ENCODE data around the gene GPATCH4.
A peak's percentile ranks its signal among the peaks of the same experiment; 100 is the strongest.
"Not testable (repeated sequence)": the region's sequence is repeated elsewhere in the genome, so short reads cannot be mapped to it uniquely, and the experiment has no call there.

GPATCH4 gene

GRCh38 chr1:156608981-156609380, 7.7 kb upstream of the GPATCH4 start (continued):
- TF ChIP-seq, protein P1, sequence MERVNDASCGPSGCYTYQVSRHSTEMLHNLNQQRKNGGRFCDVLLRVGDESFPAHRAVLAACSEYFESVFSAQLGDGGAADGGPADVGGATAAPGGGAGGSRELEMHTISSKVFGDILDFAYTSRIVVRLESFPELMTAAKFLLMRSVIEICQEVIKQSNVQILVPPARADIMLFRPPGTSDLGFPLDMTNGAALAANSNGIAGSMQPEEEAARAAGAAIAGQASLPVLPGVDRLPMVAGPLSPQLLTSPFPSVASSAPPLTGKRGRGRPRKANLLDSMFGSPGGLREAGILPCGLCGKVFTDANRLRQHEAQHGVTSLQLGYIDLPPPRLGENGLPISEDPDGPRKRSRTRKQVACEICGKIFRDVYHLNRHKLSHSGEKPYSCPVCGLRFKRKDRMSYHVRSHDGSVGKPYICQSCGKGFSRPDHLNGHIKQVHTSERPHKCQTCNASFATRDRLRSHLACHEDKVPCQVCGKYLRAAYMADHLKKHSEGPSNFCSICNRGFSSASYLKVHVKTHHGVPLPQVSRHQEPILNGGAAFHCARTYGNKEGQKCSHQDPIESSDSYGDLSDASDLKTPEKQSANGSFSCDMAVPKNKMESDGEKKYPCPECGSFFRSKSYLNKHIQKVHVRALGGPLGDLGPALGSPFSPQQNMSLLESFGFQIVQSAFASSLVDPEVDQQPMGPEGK (CRISPR knock-in tag; IDR thresholded peaks at IDR 0.05; ENCODE audit: borderline replicate concordance), result no peak
- TF ChIP-seq, protein P2, sequence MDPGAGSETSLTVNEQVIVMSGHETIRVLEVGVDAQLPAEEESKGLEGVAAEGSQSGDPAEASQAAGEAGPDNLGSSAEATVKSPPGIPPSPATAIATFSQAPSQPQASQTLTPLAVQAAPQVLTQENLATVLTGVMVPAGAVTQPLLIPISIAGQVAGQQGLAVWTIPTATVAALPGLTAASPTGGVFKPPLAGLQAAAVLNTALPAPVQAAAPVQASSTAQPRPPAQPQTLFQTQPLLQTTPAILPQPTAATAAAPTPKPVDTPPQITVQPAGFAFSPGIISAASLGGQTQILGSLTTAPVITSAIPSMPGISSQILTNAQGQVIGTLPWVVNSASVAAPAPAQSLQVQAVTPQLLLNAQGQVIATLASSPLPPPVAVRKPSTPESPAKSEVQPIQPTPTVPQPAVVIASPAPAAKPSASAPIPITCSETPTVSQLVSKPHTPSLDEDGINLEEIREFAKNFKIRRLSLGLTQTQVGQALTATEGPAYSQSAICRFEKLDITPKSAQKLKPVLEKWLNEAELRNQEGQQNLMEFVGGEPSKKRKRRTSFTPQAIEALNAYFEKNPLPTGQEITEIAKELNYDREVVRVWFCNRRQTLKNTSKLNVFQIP (CRISPR knock-in tag; IDR thresholded peaks at IDR 0.05; ENCODE audit: borderline replicate concordance, low read depth), result no peak
- no peak for TF ChIP-seq PPARA (CRISPR knock-in tag; IDR thresholded peaks at IDR 0.05; ENCODE audit: borderline replicate concordance)

- TF ChIP-seq TSHZ2 (CRISPR knock-in tag; IDR thresholded peaks at IDR 0.05), result no peak
- TF ChIP-seq, protein P2 (CRISPR knock-in tag; IDR thresholded peaks at IDR 0.05; ENCODE audit: borderline replicate concordance, low read depth), result no peak
Observed at GRCh38 chr1:156608036-156608674, 6.9 kb upstream of the GPATCH4 start.

DNA sequence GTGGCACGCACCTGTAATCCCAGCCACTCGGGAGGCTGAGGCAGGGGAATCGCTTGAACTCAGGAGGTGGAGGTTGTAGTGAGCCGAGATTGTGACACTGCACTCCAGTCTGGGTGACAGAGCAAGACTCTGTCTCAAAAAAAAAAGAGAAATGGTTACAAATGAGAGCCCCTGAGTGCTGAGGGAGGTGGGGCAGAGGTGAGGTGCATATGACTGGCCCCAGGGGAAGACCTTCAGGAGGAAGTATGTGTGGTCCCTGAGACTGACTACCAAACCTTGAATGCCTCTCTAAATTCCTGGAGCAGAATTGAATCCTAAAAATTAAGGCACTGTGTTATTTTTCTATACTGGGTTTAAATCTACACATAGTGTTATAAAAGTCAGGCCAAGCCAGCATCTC, 6.1 kb upstream of the GPATCH4 start:
- not testable (repeated sequence) for ATAC-seq

More at GRCh38 chr1:156608036-156608674, 6.9 kb upstream of the GPATCH4 start:
- peak; percentile 99 for ATAC-seq

DNA sequence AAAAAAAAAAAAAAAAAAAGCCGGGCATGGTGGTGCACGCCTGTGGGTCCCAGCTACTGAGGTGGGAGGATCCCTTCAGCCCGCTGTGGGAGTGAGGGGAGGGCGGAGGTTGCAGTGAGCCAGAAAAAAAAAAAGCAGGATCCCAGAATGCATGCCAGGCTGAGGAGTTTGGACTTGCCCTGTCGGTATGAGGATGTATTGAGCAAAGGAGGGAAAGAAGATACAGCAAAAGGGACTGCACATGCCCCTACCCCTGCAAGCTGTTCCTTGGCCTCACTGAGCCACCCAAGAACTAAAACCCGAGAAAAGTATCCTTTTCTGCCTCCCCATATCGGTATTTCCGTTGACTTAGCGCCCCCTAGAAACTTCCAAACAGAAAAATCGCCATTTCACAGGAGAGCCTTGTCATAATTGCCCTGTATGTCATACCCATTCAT, 1.3 kb upstream of the GPATCH4 start:
- TF ChIP-seq ZNF8 (CRISPR knock-in tag; IDR thresholded peaks at IDR 0.05) (no peak), TOX (CRISPR knock-in tag; IDR thresholded peaks at IDR 0.05; ENCODE audit: borderline replicate concordance) (no peak), TSHZ2 (CRISPR knock-in tag; IDR thresholded peaks at IDR 0.05) (no peak), RARB (CRISPR knock-in tag; IDR thresholded peaks at IDR 0.05) (no peak), ZFP3 (CRISPR knock-in tag; IDR thresholded peaks at IDR 0.05) (no peak), ISL1 (CRISPR knock-in tag; IDR thresholded peaks at IDR 0.05) (no peak), CSDC2 (CRISPR knock-in tag; IDR thresholded peaks at IDR 0.05) (no peak), OSR1 (CRISPR knock-in tag; IDR thresholded peaks at IDR 0.05) (no peak), BACH2 (CRISPR knock-in tag; IDR thresholded peaks at IDR 0.05; ENCODE audit: borderline replicate concordance) (no peak), TCF4 (CRISPR knock-in tag; IDR thresholded peaks at IDR 0.05; ENCODE audit: borderline replicate concordance) (no peak), CSRNP3 (CRISPR knock-in tag; IDR thresholded peaks at IDR 0.05) (no peak)
- TF ChIP-seq, protein P2 (CRISPR knock-in tag; IDR thresholded peaks at IDR 0.05; ENCODE audit: borderline replicate concordance, low read depth), result no peak
- ATAC-seq, result no peak
